Mesothelial cell of epicardium (in vitro differentiated cells): ENCODE data around the gene REV1. TPM values are rescaled to one million over a fixed set of nuclear protein-coding genes. Genes with fewer than 3 reads are reported as not detected.

Experiments
- DNase-seq, 2 experiments: peaks; one replicate each; pipeline ENCODE4 v3.0.0; 2021; ENCODE audit warnings: low spot score in 2 of 2; ENCODE audit not compliant: unreplicated experiment in 2 of 2
- H3K27ac Mint-ChIP-seq: 2 replicates; pipeline ENCODE4 v1.8.0; 2021; ENCODE audit warnings: mixed read lengths
- H3K27me3 Mint-ChIP-seq: 2 replicates; pipeline ENCODE4 v1.8.0; 2021; ENCODE audit warnings: low read depth, mixed read lengths
- H3K36me3 Mint-ChIP-seq: 2 replicates; pipeline ENCODE4 v1.8.0; 2021; ENCODE audit warnings: mixed read lengths
- H3K4me1 Mint-ChIP-seq: 2 replicates; pipeline ENCODE4 v1.8.0; 2021; ENCODE audit warnings: mixed read lengths
- H3K4me3 Mint-ChIP-seq: 2 replicates; pipeline ENCODE4 v1.8.0; 2021; ENCODE audit warnings: mild to moderate bottlenecking, moderate library complexity, mixed read lengths
- H3K9me3 Mint-ChIP-seq: 2 replicates; pipeline ENCODE4 v1.8.0; 2021; ENCODE audit warnings: mixed read lengths
- total RNA-seq: library from RNA; stranded (reverse); gene quantifications from 3 replicates; pipeline ENCODE4 v1.2.1, GENCODE V29; 2021
- TF ChIP-seq, protein P1 (sequence below): fragments of 200-600 bp; sonication (generic); IDR thresholded peaks from one replicate; pipeline ENCODE4 v1.5.0; 2021; ENCODE audit warnings: antibody characterized with exemption; ENCODE audit not compliant: unreplicated experiment

The REV1 gene
- total RNA-seq, 1 donor from 2014 or later: 58.7 TPM

DNA sequence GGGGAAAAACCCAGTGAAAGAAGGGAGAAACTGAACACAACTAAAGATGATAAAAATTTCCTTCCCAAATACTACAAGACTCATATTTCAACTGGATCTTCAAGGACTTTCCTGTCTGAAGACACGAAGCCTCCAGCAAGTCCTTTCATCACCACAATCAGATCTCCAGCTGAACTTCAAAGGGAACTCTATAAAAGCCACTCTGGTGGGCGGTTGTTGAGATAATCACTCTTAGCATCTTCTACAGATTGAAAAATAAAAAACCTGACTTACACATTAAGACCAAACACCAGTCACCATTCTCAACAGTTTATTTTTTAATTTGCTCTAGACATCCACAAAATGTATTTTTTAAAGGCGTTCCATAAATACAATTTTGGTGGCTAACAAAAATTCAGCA is 4.4 kb downstream of the REV1 start:
- TF ChIP-seq, protein P1, sequence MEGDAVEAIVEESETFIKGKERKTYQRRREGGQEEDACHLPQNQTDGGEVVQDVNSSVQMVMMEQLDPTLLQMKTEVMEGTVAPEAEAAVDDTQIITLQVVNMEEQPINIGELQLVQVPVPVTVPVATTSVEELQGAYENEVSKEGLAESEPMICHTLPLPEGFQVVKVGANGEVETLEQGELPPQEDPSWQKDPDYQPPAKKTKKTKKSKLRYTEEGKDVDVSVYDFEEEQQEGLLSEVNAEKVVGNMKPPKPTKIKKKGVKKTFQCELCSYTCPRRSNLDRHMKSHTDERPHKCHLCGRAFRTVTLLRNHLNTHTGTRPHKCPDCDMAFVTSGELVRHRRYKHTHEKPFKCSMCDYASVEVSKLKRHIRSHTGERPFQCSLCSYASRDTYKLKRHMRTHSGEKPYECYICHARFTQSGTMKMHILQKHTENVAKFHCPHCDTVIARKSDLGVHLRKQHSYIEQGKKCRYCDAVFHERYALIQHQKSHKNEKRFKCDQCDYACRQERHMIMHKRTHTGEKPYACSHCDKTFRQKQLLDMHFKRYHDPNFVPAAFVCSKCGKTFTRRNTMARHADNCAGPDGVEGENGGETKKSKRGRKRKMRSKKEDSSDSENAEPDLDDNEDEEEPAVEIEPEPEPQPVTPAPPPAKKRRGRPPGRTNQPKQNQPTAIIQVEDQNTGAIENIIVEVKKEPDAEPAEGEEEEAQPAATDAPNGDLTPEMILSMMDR: no peak
- H3K4me3 Mint-ChIP-seq: no peak overlapping the region
- no peak for DNase-seq
- peaks cover 38% of the 10 kb centered on the region for H3K4me1 Mint-ChIP-seq
- no peaks in the 10 kb centered on the region for H3K27me3 Mint-ChIP-seq
- H3K9me3 Mint-ChIP-seq: no peaks in the 10 kb centered on the region
- no peaks in the 10 kb centered on the region for H3K36me3 Mint-ChIP-seq
- no peak overlapping the region for H3K27ac Mint-ChIP-seq

DNA sequence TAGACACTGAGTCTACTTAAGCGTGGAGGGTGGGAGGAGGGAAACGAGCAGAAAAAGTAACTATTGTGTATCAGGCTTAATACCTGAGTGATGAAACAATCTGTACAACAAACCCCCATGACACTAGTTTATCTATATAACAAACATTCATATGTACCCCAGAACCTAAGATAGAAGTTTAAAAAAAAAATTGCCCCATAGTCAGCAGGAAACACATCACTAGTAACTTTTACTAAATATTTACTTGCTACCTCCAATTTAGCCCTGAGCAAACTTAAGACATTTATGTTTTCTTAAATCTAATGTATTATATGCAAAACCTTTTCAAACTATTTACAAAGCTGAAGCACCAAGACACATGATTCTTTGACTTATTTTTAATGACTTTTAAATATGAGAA is 5.6 kb downstream of the REV1 start:
- no peak overlapping the region for H3K4me3 Mint-ChIP-seq
- no peaks in the 10 kb centered on the region for H3K27me3 Mint-ChIP-seq
- DNase-seq: no peak
- H3K4me1 Mint-ChIP-seq: peaks cover 43% of the 10 kb centered on the region
- H3K36me3 Mint-ChIP-seq: no peaks in the 10 kb centered on the region
- peak overlapping the region; percentile 22 for H3K27ac Mint-ChIP-seq
- H3K9me3 Mint-ChIP-seq: no peaks in the 10 kb centered on the region
- TF ChIP-seq, protein P1: no peak

DNA sequence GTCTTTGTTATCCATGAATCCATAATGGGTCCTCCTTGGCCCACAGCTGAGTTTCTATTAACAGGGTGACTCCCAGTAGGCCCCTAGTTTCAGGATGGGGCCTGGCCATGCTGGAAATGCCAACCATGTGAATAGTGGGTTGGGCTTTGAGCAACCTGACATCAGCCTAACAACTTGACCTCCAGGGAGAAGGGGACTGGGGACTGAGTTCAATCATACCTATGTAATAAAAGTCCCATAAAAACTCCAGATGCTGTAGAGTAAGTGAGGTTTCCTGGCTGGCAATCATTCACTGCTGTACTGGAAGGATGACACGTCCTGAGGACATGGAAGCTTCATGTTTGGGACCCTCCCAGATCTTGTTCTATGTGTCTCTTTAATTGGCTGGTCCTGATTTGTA is 7.9 kb downstream of the REV1 start:
- no peaks in the 10 kb centered on the region for H3K9me3 Mint-ChIP-seq
- H3K27ac Mint-ChIP-seq: no peak overlapping the region
- H3K4me3 Mint-ChIP-seq: no peak overlapping the region

DNA sequence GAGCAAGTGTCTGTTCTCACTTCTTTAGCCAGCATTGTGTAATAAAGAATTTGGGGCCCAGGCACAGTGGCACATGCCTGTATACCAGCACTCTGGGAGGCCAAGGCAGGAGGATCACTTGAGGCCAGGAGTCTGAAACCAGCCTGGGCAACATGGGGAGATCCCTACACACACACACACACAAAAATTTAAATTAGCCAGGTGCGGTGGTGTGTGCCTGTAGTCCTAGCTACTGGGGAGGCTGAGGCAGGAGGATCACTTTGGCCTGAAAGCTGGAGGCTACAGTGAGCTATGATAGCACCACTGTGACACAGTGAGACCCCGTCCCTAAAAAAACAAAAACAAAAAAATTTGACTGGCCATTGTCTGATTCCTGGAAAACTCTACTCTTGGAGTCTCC is 8.3 kb downstream of the REV1 start:
- Mint-ChIP-seq H3K4me3 (no peak overlapping the region), H3K9me3 (no peaks in the 10 kb centered on the region), H3K27ac (no peak overlapping the region), H3K36me3 (no peaks in the 10 kb centered on the region), H3K4me1 (peaks cover 39% of the 10 kb centered on the region), H3K27me3 (no peaks in the 10 kb centered on the region)
- TF ChIP-seq, protein P1: no peak
- DNase-seq: no peak

More for the DNA sequence above, 7.9 kb downstream of the REV1 start:
- H3K36me3 Mint-ChIP-seq: no peaks in the 10 kb centered on the region
- TF ChIP-seq, protein P1: no peak
- H3K27me3 Mint-ChIP-seq: no peaks in the 10 kb centered on the region
- no peak for DNase-seq
- peaks cover 43% of the 10 kb centered on the region for H3K4me1 Mint-ChIP-seq

DNA sequence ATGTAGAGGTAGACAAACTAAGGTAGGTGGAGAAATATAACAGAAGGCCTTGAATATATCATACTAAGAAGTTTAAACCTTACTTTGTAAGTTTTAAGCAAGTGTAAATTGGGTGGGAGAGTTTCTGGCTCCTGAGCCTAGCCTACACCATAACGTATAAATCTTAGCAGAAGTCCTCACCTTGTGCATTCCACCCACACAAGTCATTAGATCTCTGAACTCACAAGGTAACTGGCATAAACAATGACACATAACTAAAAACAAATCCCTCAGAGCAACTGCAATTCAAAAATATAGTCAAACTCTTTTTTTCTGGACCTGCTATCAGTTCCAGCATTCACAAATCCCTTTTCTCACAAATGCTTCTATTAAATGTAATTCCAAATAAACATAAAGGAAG is 9.4 kb downstream of the REV1 start:
- H3K36me3 Mint-ChIP-seq: no peaks in the 10 kb centered on the region
- H3K4me1 Mint-ChIP-seq: peaks cover 34% of the 10 kb centered on the region
- H3K4me3 Mint-ChIP-seq: no peak overlapping the region
- no peak overlapping the region for H3K27ac Mint-ChIP-seq
- H3K27me3 Mint-ChIP-seq: no peaks in the 10 kb centered on the region
- TF ChIP-seq, protein P1: no peak
- DNase-seq: no peak
- H3K9me3 Mint-ChIP-seq: no peaks in the 10 kb centered on the region

DNA sequence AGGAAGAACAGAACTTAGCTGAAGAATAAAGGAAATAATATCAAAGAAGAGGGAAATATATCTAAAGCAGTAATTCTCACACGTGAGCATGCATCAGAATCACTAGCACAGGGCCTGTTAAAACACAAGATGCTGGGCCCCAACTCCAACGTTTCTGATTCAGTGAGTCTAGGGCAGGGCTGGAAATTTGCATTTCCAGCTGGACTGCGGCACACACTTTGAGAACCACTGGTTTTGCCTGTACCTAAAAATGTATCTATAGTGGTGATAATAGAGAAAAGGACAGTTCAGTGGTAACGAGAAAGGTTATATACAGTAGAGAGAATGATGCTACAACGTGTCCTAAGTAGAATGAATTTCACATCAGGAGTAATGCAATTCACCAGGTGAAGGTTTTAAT is 11.2 kb downstream of the REV1 start:
- TF ChIP-seq, protein P1: no peak
- Mint-ChIP-seq H3K27ac (no peak overlapping the region), H3K4me1 (peaks cover 34% of the 10 kb centered on the region), H3K36me3 (no peaks in the 10 kb centered on the region), H3K4me3 (no peak overlapping the region), H3K9me3 (no peaks in the 10 kb centered on the region), H3K27me3 (no peaks in the 10 kb centered on the region)
- DNase-seq: no peak
